Sciatic nerve (tissue), 2 donors: ENCODE data around the gene JAG2. TPM values are rescaled to one million over a fixed set of nuclear protein-coding genes. Genes with fewer than 3 reads are reported as not detected.

Experiments used
- ATAC-seq: fragments of 200-7000 bp; cut with Tn5 transposase; one replicate; pipeline ENCODE4 v1.9.1; 2020; ENCODE audit warnings: mild to moderate bottlenecking, moderate library complexity
- DNase-seq: peaks from one replicate; pipeline ENCODE4 v3.0.0-alpha.2; 2020; ENCODE audit warnings: low spot score
- intact Hi-C: fragments of 100-400 bp; cut with DNase I; formaldehyde crosslinking; loops from one replicate; pipeline ENCODE4 v1.14.2; 2022
- total RNA-seq: library from RNA; stranded (reverse); fragmentation: NEBNext Ultra II Directional; extraction: Animal tissue kit (Norgen Biotek cat#: 25700); gene quantifications from one replicate; pipeline ENCODE4 v1.2.1, GENCODE V29; 2021
- donor health status: DM: no; HTN: no; CAD: no.
- donor health status: DM: no; HTN: no; CAD: no.

JAG2 gene
- total RNA-seq, 1 donor from 2014 or later, result 24.9 TPM

GRCh38 chr14:105192866-105193731 lies 24.5 kb upstream of the JAG2 start:
- no peak for ATAC-seq
- intact Hi-C loops, result no loop called here
- DNase-seq, result no peak

- ATAC-seq (no peak), DNase-seq (no peak)
- intact Hi-C loops, result no loop called here
Measured at GRCh38 chr14:105187935-105188524, 19.5 kb upstream of the JAG2 start.

GRCh38 chr14:105187116-105187515 lies 18.5 kb upstream of the JAG2 start:
- ATAC-seq, result no peak
- intact Hi-C loops, result no loop called here
- no peak for DNase-seq

GRCh38 chr14:105185973-105186372 lies 17.4 kb upstream of the JAG2 start:
- ATAC-seq (no peak), DNase-seq (no peak)
- intact Hi-C loops, result no loop called here

- no peak for ATAC-seq
- intact Hi-C loops, result no loop called here
- no peak for DNase-seq
Measured at GRCh38 chr14:105185001-105185400, 16.4 kb upstream of the JAG2 start.

GRCh38 chr14:105184461-105184860 lies 15.9 kb upstream of the JAG2 start:
- no peak for DNase-seq
- no peak for ATAC-seq
- intact Hi-C loops, result no loop called here

- no peak for ATAC-seq
- intact Hi-C loops, result no loop called here
Measured at GRCh38 chr14:105182296-105183020, 13.9 kb upstream of the JAG2 start.

GRCh38 chr14:105181549-105182295 lies 13.1 kb upstream of the JAG2 start:
- no peak for DNase-seq
- no peak for ATAC-seq
- intact Hi-C loops, result no loop called here

More at GRCh38 chr14:105182296-105183020, 13.9 kb upstream of the JAG2 start:
- no peak for DNase-seq

- DNase-seq, result peak; percentile 76
- ATAC-seq, result peak; percentile 55
Measured at GRCh38 chr14:105180592-105181548, 12.3 kb upstream of the JAG2 start, which contains the start of gene NUDT14. Gene NUDT14 (minus strand): TSS chr14:105181312. CDS start chr14:105181209, 103 bp downstream.

GRCh38 chr14:105179191-105179590 lies 10.6 kb upstream of the JAG2 start:
- no peak for ATAC-seq
- intact Hi-C loops, result no loop called here
- no peak for DNase-seq

More at GRCh38 chr14:105180592-105181548, 12.3 kb upstream of the JAG2 start, which contains the start of gene NUDT14:
- intact Hi-C loops, result no loop called here

- DNase-seq (no peak), ATAC-seq (no peak)
- intact Hi-C loops, result no loop called here
Measured at GRCh38 chr14:105178868-105179140, 10.2 kb upstream of the JAG2 start.

- ATAC-seq (no peak), DNase-seq (no peak)
- intact Hi-C loops, result no loop called here
Measured at GRCh38 chr14:105178069-105178867, 9.7 kb upstream of the JAG2 start.

- DNase-seq (no peak), ATAC-seq (no peak)
- intact Hi-C loops, result no loop called here
Measured at GRCh38 chr14:105177082-105177481, 8.5 kb upstream of the JAG2 start.

- ATAC-seq (no peak), DNase-seq (no peak)
- intact Hi-C loops, result no loop called here
Measured at GRCh38 chr14:105176513-105176912, 7.9 kb upstream of the JAG2 start.

GRCh38 chr14:105173901-105174894 lies 5.6 kb upstream of the JAG2 start:
- ATAC-seq (no peak), DNase-seq (no peak)
- intact Hi-C loops, result no loop called here

- intact Hi-C loops, result no loop called here
- DNase-seq, result no peak
- no peak for ATAC-seq
Measured at GRCh38 chr14:105173145-105173544, 4.6 kb upstream of the JAG2 start.
